B cell (primary cell): Measurements from ENCODE around the gene EGFR.

Source experiments
- EZH2 ChIP-seq: IDR thresholded peaks from 2 replicates; pipeline ENCODE4 v1.6.1; 2012; ENCODE audit warnings: borderline replicate concordance, low read depth, mild to moderate bottlenecking, moderate library complexity, low read length; ENCODE audit not compliant: insufficient read depth, poor library complexity, severe bottlenecking
- TF ChIP-seq, protein P1 (sequence below): fragments of 200-600 bp; IDR thresholded peaks from one replicate; pipeline ENCODE4 v1.8.0; 2022; ENCODE audit warnings: antibody characterized with exemption, mild to moderate bottlenecking

DNA sequence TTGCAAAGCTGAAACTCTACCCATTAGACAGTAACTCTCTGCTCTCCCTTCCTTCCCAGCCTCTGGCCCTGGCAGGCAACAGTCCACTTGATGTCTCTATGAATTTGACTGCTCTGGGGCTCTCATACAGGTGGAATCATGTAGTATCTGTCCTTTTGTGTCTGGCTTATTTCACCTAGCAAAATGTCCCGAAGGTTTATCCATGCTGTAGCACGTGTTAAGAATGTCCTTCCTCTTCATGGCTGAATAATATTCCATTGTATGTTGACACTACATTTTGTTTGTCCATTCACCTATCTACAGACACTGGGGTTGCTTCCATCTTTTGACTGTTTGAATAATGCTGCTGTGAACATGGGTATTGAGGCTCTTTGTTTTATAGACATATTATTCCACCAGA lies 128.9 kb downstream of the EGFR start:
- TF ChIP-seq, protein P1, sequence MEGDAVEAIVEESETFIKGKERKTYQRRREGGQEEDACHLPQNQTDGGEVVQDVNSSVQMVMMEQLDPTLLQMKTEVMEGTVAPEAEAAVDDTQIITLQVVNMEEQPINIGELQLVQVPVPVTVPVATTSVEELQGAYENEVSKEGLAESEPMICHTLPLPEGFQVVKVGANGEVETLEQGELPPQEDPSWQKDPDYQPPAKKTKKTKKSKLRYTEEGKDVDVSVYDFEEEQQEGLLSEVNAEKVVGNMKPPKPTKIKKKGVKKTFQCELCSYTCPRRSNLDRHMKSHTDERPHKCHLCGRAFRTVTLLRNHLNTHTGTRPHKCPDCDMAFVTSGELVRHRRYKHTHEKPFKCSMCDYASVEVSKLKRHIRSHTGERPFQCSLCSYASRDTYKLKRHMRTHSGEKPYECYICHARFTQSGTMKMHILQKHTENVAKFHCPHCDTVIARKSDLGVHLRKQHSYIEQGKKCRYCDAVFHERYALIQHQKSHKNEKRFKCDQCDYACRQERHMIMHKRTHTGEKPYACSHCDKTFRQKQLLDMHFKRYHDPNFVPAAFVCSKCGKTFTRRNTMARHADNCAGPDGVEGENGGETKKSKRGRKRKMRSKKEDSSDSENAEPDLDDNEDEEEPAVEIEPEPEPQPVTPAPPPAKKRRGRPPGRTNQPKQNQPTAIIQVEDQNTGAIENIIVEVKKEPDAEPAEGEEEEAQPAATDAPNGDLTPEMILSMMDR = no peak
- no peak for TF ChIP-seq EZH2
